Breast epithelium (tissue), 4 donors: ENCODE results near the gene TOR4A. TPM values are rescaled to one million over a fixed set of nuclear protein-coding genes. Genes with fewer than 3 reads are reported as not detected.

Experiments used
- DNase-seq, 2 donors: peaks; one replicate each; pipeline ENCODE4 v3.0.0-alpha.2; 2019; ENCODE audit warnings: low spot score in 2 of 2
- H3K27ac ChIP-seq, 2 donors: fragments of 200-600 bp; sonication (generic) in 1 of 2; one replicate each; pipeline ENCODE4 v1.5.1; 2016 to 2019; ENCODE audit warnings: mild to moderate bottlenecking in 1 of 2
- H3K27me3 ChIP-seq, 2 donors: fragments of 200-600 bp; sonication (generic) in 1 of 2; one replicate each; pipeline versions ENCODE4 v1.5.1 to v1.6.0; 2017 to 2019; ENCODE audit warnings: control low read depth in 1 of 2, mild to moderate bottlenecking in 1 of 2
- H3K36me3 ChIP-seq: fragments of 200-600 bp; one replicate; pipeline ENCODE4 v1.5.1; 2019
- H3K4me1 ChIP-seq, 2 donors: fragments of 200-600 bp; sonication (generic); one replicate each; pipeline ENCODE4 v1.5.1; 2016 to 2019; ENCODE audit warnings: control low read depth in 1 of 2
- H3K4me3 ChIP-seq, 3 donors: fragments of 200-600 bp; sonication (generic); 1 replicate in 2 of 3; 2 replicates in 1 of 3; pipeline ENCODE4 v1.5.1; 2016 to 2019; ENCODE audit warnings: mild to moderate bottlenecking in 3 of 3, moderate library complexity in 2 of 3
- H3K9me3 ChIP-seq, 2 donors: fragments of 200-600 bp; sonication (generic) in 1 of 2; one replicate each; pipeline ENCODE4 v1.5.1; 2016 to 2019; ENCODE audit warnings: control low read depth in 1 of 2
- POLR2A ChIP-seq: fragments of 450-650 bp; IDR thresholded peaks from one replicate; pipeline ENCODE4 v1.6.1; 2016; ENCODE audit warnings: antibody characterized with exemption, mild to moderate bottlenecking, moderate library complexity
- POLR2AphosphoS5 ChIP-seq, 3 donors: sonication (generic); formaldehyde crosslinking; IDR thresholded peaks; one replicate each; pipeline ENCODE4 v1.6.1; 2017; ENCODE audit warnings: antibody characterized with exemption in 3 of 3
- intact Hi-C: fragments of 100-400 bp; cut with DNase I; formaldehyde crosslinking; loops from one replicate; pipeline ENCODE4 v1.15.1; 2023; ENCODE audit warnings: low total_unique reads
- total RNA-seq, 3 donors: library from RNA; depleted of rRNA; stranded (reverse); fragments of >200 nt; gene quantifications; one replicate each; pipeline ENCODE4 v1.1.0, GENCODE V29; 2016
- TF ChIP-seq, protein P1 (sequence below), 3 donors: fragments of 450-650 bp; IDR thresholded peaks; one replicate each; pipeline ENCODE4 v1.5.1; 2016 to 2017; ENCODE audit warnings: antibody characterized with exemption in 3 of 3, mild to moderate bottlenecking in 3 of 3, moderate library complexity in 3 of 3

The TOR4A gene
- total RNA-seq, 3 donors from 2014 or later: 2.9 to 5.4 (median 3.7) TPM

DNA sequence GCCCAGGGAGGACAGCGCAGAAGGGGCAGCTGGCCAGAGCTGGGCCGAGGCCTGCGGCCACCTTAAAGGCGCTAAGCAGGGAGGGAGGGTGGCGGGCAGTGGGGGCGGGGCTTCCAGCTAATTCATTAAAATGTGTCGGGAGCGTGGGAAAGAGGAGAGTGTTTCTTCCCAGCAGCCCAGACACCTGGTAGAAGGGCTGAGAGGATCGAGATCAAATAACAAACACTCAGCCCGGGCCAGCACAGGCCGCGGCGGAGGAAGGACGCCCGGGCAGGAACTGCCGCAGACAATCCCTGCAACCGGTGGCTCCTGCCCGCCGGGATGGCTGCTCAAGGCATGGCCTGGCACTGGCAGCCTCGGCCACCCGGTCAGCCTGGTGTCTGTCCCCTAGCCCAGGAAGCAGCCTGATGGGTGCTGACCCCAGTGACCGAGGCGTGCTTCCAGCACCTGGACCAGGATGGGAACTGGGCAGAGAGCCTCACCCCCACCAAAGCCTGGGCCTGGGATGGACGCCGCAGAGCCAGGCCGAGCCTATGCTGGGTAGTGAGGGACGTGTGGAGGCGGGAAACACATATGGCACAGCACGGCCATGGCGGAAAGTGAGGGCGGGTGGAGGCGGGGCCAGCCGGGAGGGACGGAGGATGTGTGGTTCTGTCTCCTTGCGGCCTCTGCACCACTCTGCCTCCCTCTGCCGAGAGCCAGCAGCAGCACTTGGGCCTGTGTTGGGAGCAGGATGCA, 27.7 kb downstream of the TOR4A start:
- Histone ChIP-seq H3K27ac (peak overlapping the region; percentile 89 to 93), H3K36me3 (no peaks in the 10 kb centered on the region), H3K27me3 (peaks cover 0 to 2% of the 10 kb centered on the region in 2 donors), H3K4me3 (peak overlapping the region; percentile 3 to 56 (median 38)), H3K4me1 (peaks cover 14 to 35% of the 10 kb centered on the region in 2 donors), H3K9me3 (no peaks in the 10 kb centered on the region)
- intact Hi-C loops: no loop called here
- TF ChIP-seq POLR2A (no peak), POLR2AphosphoS5 (IDR thresholded peaks at IDR 0.05) (peak in 1 of 3 donors; percentile 22)
- TF ChIP-seq, protein P1, sequence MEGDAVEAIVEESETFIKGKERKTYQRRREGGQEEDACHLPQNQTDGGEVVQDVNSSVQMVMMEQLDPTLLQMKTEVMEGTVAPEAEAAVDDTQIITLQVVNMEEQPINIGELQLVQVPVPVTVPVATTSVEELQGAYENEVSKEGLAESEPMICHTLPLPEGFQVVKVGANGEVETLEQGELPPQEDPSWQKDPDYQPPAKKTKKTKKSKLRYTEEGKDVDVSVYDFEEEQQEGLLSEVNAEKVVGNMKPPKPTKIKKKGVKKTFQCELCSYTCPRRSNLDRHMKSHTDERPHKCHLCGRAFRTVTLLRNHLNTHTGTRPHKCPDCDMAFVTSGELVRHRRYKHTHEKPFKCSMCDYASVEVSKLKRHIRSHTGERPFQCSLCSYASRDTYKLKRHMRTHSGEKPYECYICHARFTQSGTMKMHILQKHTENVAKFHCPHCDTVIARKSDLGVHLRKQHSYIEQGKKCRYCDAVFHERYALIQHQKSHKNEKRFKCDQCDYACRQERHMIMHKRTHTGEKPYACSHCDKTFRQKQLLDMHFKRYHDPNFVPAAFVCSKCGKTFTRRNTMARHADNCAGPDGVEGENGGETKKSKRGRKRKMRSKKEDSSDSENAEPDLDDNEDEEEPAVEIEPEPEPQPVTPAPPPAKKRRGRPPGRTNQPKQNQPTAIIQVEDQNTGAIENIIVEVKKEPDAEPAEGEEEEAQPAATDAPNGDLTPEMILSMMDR (IDR thresholded peaks at IDR 0.05): peak in 1 of 3 donors; percentile 14
- peak in 1 of 2 donors; percentile 76 for DNase-seq

DNA sequence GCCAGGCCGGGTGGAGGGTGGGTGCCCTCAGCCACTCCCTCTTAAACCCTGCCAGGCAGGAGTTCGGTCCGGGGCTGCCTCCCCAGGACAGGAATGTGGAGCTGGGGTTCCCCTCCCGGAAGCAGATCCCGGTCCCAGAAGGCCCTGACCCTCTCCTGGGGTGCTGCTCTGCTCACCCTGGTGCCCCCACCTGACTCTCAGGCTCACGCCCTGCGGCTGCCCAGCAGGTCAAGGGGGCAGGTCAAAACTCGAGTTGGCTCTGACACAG, 28.2 kb downstream of the TOR4A start:
- intact Hi-C loops: no loop called here
- no peak for DNase-seq
- H3K4me3 ChIP-seq: peak overlapping the region; percentile 3 to 56 (median 38)
- no peak for TF ChIP-seq POLR2A
- TF ChIP-seq, protein P1 (IDR thresholded peaks at IDR 0.05): peak in 1 of 3 donors; percentile 2
- peaks cover 14 to 35% of the 10 kb centered on the region in 2 donors for H3K4me1 ChIP-seq
- no peaks in the 10 kb centered on the region for H3K9me3 ChIP-seq
- H3K27ac ChIP-seq: peak overlapping the region; percentile 89 to 93
- H3K36me3 ChIP-seq: no peaks in the 10 kb centered on the region
- peaks cover 0 to 2% of the 10 kb centered on the region in 2 donors for H3K27me3 ChIP-seq

DNA sequence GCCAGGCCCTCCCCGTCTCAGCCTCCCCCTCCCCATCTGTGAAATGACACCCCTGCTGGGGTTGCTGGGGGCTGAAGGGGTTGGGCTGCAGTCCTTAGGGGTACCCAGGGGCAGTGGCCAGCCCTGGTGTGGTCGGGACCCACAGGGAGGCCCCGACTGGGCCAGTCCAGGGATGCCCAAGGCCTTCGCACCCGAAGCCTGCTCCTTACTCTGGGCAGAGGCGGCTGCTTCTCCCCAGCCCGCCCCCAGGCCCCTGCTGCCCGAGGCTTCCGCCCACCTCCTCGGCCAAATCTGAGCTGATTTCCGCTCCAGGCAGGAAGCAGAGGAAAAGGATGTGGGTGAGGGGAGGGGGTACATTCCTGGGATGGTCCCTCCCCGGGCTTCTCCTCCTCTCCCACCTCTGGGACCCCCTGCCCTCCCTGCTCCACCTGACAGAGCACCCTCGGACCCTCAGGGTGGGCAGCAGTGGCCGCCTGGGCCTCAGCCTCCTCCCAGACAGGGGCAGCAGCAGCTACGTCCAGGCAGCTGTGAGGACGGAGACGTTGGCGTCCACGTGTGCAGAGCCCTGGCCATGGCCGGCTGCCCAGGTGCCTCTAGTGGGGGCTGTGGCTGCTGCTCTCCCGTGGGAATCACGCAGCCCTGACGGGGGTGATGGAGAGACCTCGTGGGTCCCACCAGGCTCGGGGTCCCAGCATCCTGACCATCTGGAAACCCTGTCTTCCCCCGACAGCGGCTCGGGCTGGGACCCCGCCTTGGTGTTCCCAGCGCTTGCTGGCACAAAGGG, 28.7 kb downstream of the TOR4A start:
- H3K4me3 ChIP-seq: peak overlapping the region; percentile 2 to 56 (median 38)
- intact Hi-C loops: no loop called here
- H3K27me3 ChIP-seq: peaks cover 0 to 2% of the 10 kb centered on the region in 2 donors
- TF ChIP-seq, protein P1 (IDR thresholded peaks at IDR 0.05): no peak
- TF ChIP-seq POLR2A (no peak), POLR2AphosphoS5 (IDR thresholded peaks at IDR 0.05) (no peak)
- H3K27ac ChIP-seq: peak overlapping the region; percentile 89 to 93
- no peaks in the 10 kb centered on the region for H3K36me3 ChIP-seq
- no peaks in the 10 kb centered on the region for H3K9me3 ChIP-seq
- H3K4me1 ChIP-seq: peaks cover 14 to 35% of the 10 kb centered on the region in 2 donors
- DNase-seq: peak in 1 of 2 donors; percentile 50

DNA sequence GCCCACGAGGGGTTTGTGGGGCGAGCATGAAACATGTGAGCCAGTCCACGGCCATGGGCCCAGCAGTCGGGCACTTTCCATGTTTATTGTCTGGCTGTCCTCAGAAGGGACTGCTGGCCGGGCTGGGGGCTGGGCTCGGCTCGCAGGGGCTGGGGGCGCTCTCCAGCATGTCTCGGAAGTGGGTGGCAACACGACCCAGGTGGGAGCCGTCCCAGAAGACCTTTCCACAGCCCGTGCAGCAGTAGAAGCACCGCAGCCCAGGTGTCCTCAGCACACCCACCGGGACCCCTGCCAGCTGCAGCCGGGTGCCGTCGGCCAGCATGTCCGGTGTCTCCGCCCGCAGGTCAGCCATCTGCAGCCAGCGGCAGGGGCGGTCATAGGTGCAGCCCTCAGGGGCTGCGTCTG, 29.3 kb downstream of the TOR4A start:
- intact Hi-C loops: no loop called here
- Histone ChIP-seq H3K27me3 (peaks cover 0 to 2% of the 10 kb centered on the region in 2 donors), H3K4me3 (peak overlapping the region; percentile 2 to 56 (median 5)), H3K4me1 (peaks cover 14 to 35% of the 10 kb centered on the region in 2 donors), H3K9me3 (no peaks in the 10 kb centered on the region), H3K36me3 (no peaks in the 10 kb centered on the region), H3K27ac (peak overlapping the region in 1 of 2 donors; percentile 93)
- DNase-seq: peak in 1 of 2 donors; percentile 55
- TF ChIP-seq POLR2A (no peak), POLR2AphosphoS5 (IDR thresholded peaks at IDR 0.05) (no peak)
- TF ChIP-seq, protein P1 (IDR thresholded peaks at IDR 0.05): no peak
